SK-N-SH (cell line): ENCODE measurements around the gene CBFA2T3. TPM values are rescaled to one million over a fixed set of nuclear protein-coding genes. Genes with fewer than 3 reads are reported as not detected.

Experiments used
- CTCF ChIA-PET: fragments of 300-600, 350-600 bp; formaldehyde crosslinking; extraction: SDS; loops from one replicate; lab custom pipeline; 2021; lab: Yijun Ruan, JAX
- POLR2A ChIA-PET: fragments of 350-600 bp; sonication (Branson Sonifier 250); formaldehyde crosslinking; extraction: SDS; loops from one replicate; lab custom pipeline; 2020; ENCODE audit warnings: antibody characterized with exemption, inconsistent platforms; lab: Yijun Ruan, JAX
- DNase-seq: peaks from one replicate; pipeline ENCODE4 v3.0.0; 2012
- H2AFZ ChIP-seq: fragments of 200-600 bp; sonication (generic); 2 replicates; pipeline ENCODE4 v1.8.1; 2016; ENCODE audit warnings: antibody characterized with exemption, mild to moderate bottlenecking, low read depth
- H3F3A ChIP-seq: fragments of 200-600 bp; sonication (generic); replicated peaks from 2 replicates; pipeline ENCODE3; 2016; ENCODE audit warnings: antibody characterized with exemption, mild to moderate bottlenecking; ENCODE audit not compliant: insufficient read depth
- H3K27ac ChIP-seq, 2 experiments: fragments of 200-500 bp in 1 of 2; fragments of 200-600 bp in 1 of 2; sonication (Bioruptor generic) in 1 of 2; sonication (generic), shearing (Covaris generic) in 1 of 2; 2 replicates each; pipeline versions ENCODE4 v1.5.1 to v1.6.1; 2014 to 2016; ENCODE audit warnings: low read depth in 2 of 2, inconsistent platforms in 1 of 2, low read length in 1 of 2, mild to moderate bottlenecking in 1 of 2, mixed read lengths in 1 of 2
- H3K27me3 ChIP-seq: fragments of 200-600 bp; sonication (generic), shearing (Covaris generic); 2 replicates; pipeline ENCODE4 v1.6.1; 2016; ENCODE audit warnings: mixed run types; ENCODE audit not compliant: insufficient read depth
- H3K36me3 ChIP-seq, 2 experiments: fragments of 200-500 bp in 1 of 2; fragments of 200-600 bp in 1 of 2; sonication (Bioruptor generic) in 1 of 2; sonication (generic) in 1 of 2; replicated peaks in 1 of 2; 2 replicates each; pipeline versions ENCODE3 to v1.5.1; 2014 to 2016; ENCODE audit warnings: low read length in 1 of 2, mild to moderate bottlenecking in 1 of 2; ENCODE audit not compliant: insufficient read depth in 2 of 2, control insufficient read depth in 1 of 2
- H3K4me1 ChIP-seq, 2 experiments: fragments of 200-500 bp in 1 of 2; fragments of 200-600 bp in 1 of 2; sonication (Bioruptor generic) in 1 of 2; sonication (generic), shearing (Covaris generic) in 1 of 2; 2 replicates each; pipeline versions ENCODE4 v1.5.1 to v1.6.1; 2014 to 2016; ENCODE audit warnings: low read depth in 1 of 2, low read length in 1 of 2, mixed run types in 1 of 2; ENCODE audit not compliant: insufficient read depth in 2 of 2, control insufficient read depth in 1 of 2
- H3K4me2 ChIP-seq: fragments of 200-600 bp; sonication (generic), shearing (Covaris generic); 2 replicates; pipeline ENCODE4 v1.6.1; 2017; ENCODE audit warnings: mixed run types
- H3K4me3 ChIP-seq, 2 experiments: fragments of 200-500 bp in 1 of 2; fragments of 200-600 bp in 1 of 2; sonication (Bioruptor generic) in 1 of 2; sonication (generic), shearing (Covaris generic) in 1 of 2; 2 replicates each; pipeline versions ENCODE4 v1.5.1 to v1.8.1; 2014 to 2016; ENCODE audit warnings: low read depth in 2 of 2, inconsistent platforms in 1 of 2, low read length in 1 of 2, mild to moderate bottlenecking in 1 of 2, mixed read lengths in 1 of 2, moderate library complexity in 1 of 2
- H3K79me2 ChIP-seq: fragments of 200-600 bp; sonication (generic); 2 replicates; pipeline ENCODE4 v1.8.1; 2017; ENCODE audit warnings: mild to moderate bottlenecking; ENCODE audit not compliant: insufficient read depth
- H3K9ac ChIP-seq: fragments of 200-600 bp; sonication (generic); 2 replicates; pipeline ENCODE4 v1.6.1; 2017; ENCODE audit warnings: mixed run types
- H3K9me2 ChIP-seq: fragments of 200-600 bp; sonication (generic); 2 replicates; pipeline ENCODE4 v1.6.1; 2017; ENCODE audit warnings: mixed run types
- H3K9me3 ChIP-seq: fragments of 200-600 bp; sonication (generic); 2 replicates; pipeline ENCODE4 v1.6.1; 2017; ENCODE audit warnings: mixed run types, mild to moderate bottlenecking, moderate library complexity
- H4K20me1 ChIP-seq: fragments of 200-600 bp; sonication (generic); 2 replicates; pipeline ENCODE4 v1.6.1; 2017; ENCODE audit warnings: mild to moderate bottlenecking, mixed run types; ENCODE audit not compliant: insufficient read depth
- CHD2 ChIP-seq: fragments of 150-350 bp; IDR thresholded peaks from 2 replicates; pipeline ENCODE4 v1.6.1; 2018; ENCODE audit warnings: low read length; ENCODE audit not compliant: partially characterized antibody
- CTCF ChIP-seq: fragments of 200-600 bp; sonication (generic); IDR thresholded peaks from 2 replicates; pipeline ENCODE4 v1.6.1; 2017; ENCODE audit warnings: antibody characterized with exemption, mild to moderate bottlenecking, moderate library complexity
- EZH2phosphoT487 ChIP-seq: fragments of 200-600 bp; sonication (generic); IDR thresholded peaks from 2 replicates; pipeline ENCODE4 v1.6.1; 2017; ENCODE audit warnings: low read depth, mixed run types, mild to moderate bottlenecking, antibody characterized with exemption, moderate library complexity, borderline replicate concordance
- FOSL2 ChIP-seq: IDR thresholded peaks from 2 replicates; pipeline ENCODE4 v1.4.0; 2012; ENCODE audit warnings: low read depth, mild to moderate bottlenecking, moderate library complexity, borderline replicate concordance
- FOXJ3 ChIP-seq: sonication (generic); formaldehyde crosslinking; IDR thresholded peaks from 2 replicates; pipeline ENCODE4 v1.5.1; 2020; ENCODE audit warnings: mild to moderate bottlenecking, missing genetic modification reagents
- GABPA ChIP-seq: IDR thresholded peaks from 2 replicates; pipeline ENCODE4 v1.4.0; 2012; ENCODE audit warnings: low read depth, mild to moderate bottlenecking
- IRF3 ChIP-seq: fragments of 150-350 bp; IDR thresholded peaks from 2 replicates; pipeline ENCODE4 v1.6.1; 2016; ENCODE audit warnings: mild to moderate bottlenecking, low read depth, low read length
- MAX ChIP-seq: IDR thresholded peaks from 2 replicates; pipeline ENCODE4 v1.4.0; 2012; ENCODE audit warnings: low read depth
- MXI1 ChIP-seq: IDR thresholded peaks from 2 replicates; pipeline ENCODE4 v1.6.1; 2012; ENCODE audit warnings: mild to moderate bottlenecking, low read depth, low read length, improper control_type of control experiment
- NFIC ChIP-seq: IDR thresholded peaks from 2 replicates; pipeline ENCODE4 v1.4.0; 2012; ENCODE audit warnings: borderline replicate concordance
- PBX3 ChIP-seq: IDR thresholded peaks from 2 replicates; pipeline ENCODE4; 2012
- POLR2AphosphoS5 ChIP-seq: IDR thresholded peaks from 2 replicates; pipeline ENCODE4 v1.6.1; 2012; ENCODE audit warnings: low read depth, low read length
- RCOR1 ChIP-seq: fragments of 150-350 bp; IDR thresholded peaks from 2 replicates; pipeline ENCODE4 v1.6.1; 2017; ENCODE audit warnings: antibody characterized with exemption, low read length
- RXRA ChIP-seq: IDR thresholded peaks from 2 replicates; pipeline ENCODE4 v1.4.0; 2012; ENCODE audit warnings: low read depth, mild to moderate bottlenecking, borderline replicate concordance
- SIN3A ChIP-seq: IDR thresholded peaks from 2 replicates; pipeline ENCODE4 v1.6.1; 2012; ENCODE audit warnings: low read depth, mild to moderate bottlenecking, low read length, moderate library complexity, borderline replicate concordance
- TAF1 ChIP-seq: IDR thresholded peaks from 2 replicates; pipeline ENCODE4 v1.6.1; 2012; ENCODE audit warnings: low read depth, mild to moderate bottlenecking, low read length, moderate library complexity, borderline replicate concordance
- TEAD4 ChIP-seq: IDR thresholded peaks from 2 replicates; pipeline ENCODE4 v1.4.0; 2012; ENCODE audit warnings: mild to moderate bottlenecking, borderline replicate concordance; ENCODE audit not compliant: insufficient read depth
- USF2 ChIP-seq: fragments of 150-350 bp; IDR thresholded peaks from 2 replicates; pipeline ENCODE4 v1.6.1; 2017; ENCODE audit warnings: antibody characterized with exemption, low read length, low read depth, borderline replicate concordance
- ZBTB33 ChIP-seq: IDR thresholded peaks from 2 replicates; pipeline ENCODE4 v1.4.0; 2012; ENCODE audit warnings: low read depth, borderline replicate concordance
- WGBS: methylation state at CpG from one replicate; pipeline ENCODE4 v1.1.6; 2017; ENCODE audit warnings: low lambda C conversion rate; 5-methylcytosine and 5-hydroxymethylcytosine counted together
- polyA plus RNA-seq, 3 experiments: library from polyadenylated mRNA; depleted of rRNA; stranded (reverse); fragments of >200 nt; gene quantifications; 2 replicates each; pipeline ENCODE4 v1.2.3, GENCODE V29; 2012

The CBFA2T3 gene
- polyA plus RNA-seq, 1 of the 3 experiments (the other 2 are of a cell fraction) = not detected

- TF ChIP-seq USF2 (no peak), EZH2phosphoT487 (no peak), IRF3 (no peak), RCOR1 (no peak), FOSL2 (no peak), FOXJ3 (CRISPR knock-in tag) (no peak), TEAD4 (no peak), GABPA (no peak), SIN3A (no peak)
- TF ChIP-seq, all 33 proteins: peak for 0
These were observed 6.2 kb upstream of the CBFA2T3 start (continued) for GRCh38 chr16:88983165-88983564.

GRCh38 chr16:88982286-88983084, 5.5 kb upstream of the CBFA2T3 start:
- CTCF ChIA-PET = no interaction called here
- H3K4me3 ChIP-seq = no peak overlapping the region
- no peaks in the 10 kb centered on the region for H4K20me1 ChIP-seq
- POLR2A ChIA-PET = no interaction called here
- no peak overlapping the region for H3K9ac ChIP-seq
- H3K4me1 ChIP-seq = no peaks in the 10 kb centered on the region
- no peaks in the 10 kb centered on the region for H3K36me3 ChIP-seq
- H3K4me2 ChIP-seq = no peak overlapping the region
- no peak overlapping the region for H3K27ac ChIP-seq
- no peaks in the 10 kb centered on the region for H3K9me2 ChIP-seq
- H3K27me3 ChIP-seq = 0 out of 2 replicates have a peak, but pooled peaks cover 18% of the 10 kb centered on the region
- DNase-seq = no peak
- H3K9me3 ChIP-seq = no peaks in the 10 kb centered on the region
- 43% methylated on average over 5 of the region's 25 CpGs for WGBS
- no peaks in the 10 kb centered on the region for H3F3A ChIP-seq
- H2AFZ ChIP-seq = no peak overlapping the region
- H3K79me2 ChIP-seq = no peaks in the 10 kb centered on the region
- TF ChIP-seq MXI1 (no peak), CTCF (no peak), MAX (no peak), EZH2phosphoT487 (no peak), USF2 (no peak), TAF1 (no peak), NFIC (no peak), SIN3A (no peak), POLR2AphosphoS5 (no peak), PBX3 (no peak), CHD2 (no peak), TEAD4 (no peak), ZBTB33 (no peak), RXRA (no peak)
